NB4 (cell line): Measurements from ENCODE around the gene ZBTB34.

Source experiments
- CTCF ChIP-seq: IDR thresholded peaks from one replicate; pipeline ENCODE4 v1.5.1; 2012; ENCODE audit warnings: low read depth, low read length
- POLR2A ChIP-seq: IDR thresholded peaks from 2 replicates; pipeline ENCODE4 v1.6.1; 2011; ENCODE audit warnings: mild to moderate bottlenecking; ENCODE audit not compliant: insufficient read length; ENCODE audit errors: extremely low read depth

GRCh38 chr9:126851286-126851880 lies 9.1 kb upstream of the ZBTB34 start:
- TF ChIP-seq CTCF = no peak
- TF ChIP-seq POLR2A = no peak
